HG02938 (cell line): ENCODE measurements around the gene FAU.
A peak's percentile ranks its signal among the peaks of the same experiment; 100 is the strongest.
"Not testable (repeated sequence)": the region's sequence is repeated elsewhere in the genome, so short reads cannot be mapped to it uniquely, and the experiment has no call there.

Experiments used
- ATAC-seq: cut with Tn5 transposase; IDR thresholded peaks from one replicate; pipeline ENCODE4 v1.9.1; 2021; ENCODE audit warnings: mild to moderate bottlenecking, moderate library complexity; ENCODE audit not compliant: unreplicated experiment

Gene FAU

DNA sequence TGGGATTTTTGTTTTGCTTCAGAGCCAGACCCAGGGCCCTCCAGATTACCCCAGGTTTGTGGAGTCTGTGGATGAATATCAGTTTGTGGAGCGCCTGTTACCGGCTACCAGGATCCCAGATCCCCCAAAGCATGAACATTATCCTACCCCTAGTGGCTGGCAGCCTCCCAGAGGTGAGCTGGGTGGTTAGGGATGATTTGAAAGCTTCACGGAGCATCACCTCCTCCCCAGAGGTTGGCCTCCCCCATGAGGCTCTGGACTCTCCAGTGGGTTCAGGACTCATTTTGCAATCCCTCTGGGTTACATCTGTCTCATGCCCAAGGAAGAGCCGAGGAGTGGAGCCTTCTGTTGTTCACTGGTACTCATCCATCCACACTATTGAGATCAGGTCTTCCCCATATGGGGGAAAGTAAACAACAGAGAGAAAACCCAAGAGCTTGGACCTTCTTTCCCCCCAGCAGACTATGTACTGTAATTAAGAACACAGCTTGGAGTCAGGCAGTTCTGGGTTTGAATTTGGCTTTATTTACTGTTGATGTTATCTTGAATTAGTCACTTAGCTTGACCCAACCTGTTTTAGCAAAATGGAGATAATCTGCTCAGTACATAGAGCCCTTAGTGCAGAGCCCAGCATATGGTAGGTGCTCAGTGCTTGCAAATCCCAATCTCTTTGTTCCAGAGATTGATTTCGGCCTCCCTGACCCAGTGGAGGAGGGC lies 2.7 kb upstream of the FAU start:
- no peak for ATAC-seq

DNA sequence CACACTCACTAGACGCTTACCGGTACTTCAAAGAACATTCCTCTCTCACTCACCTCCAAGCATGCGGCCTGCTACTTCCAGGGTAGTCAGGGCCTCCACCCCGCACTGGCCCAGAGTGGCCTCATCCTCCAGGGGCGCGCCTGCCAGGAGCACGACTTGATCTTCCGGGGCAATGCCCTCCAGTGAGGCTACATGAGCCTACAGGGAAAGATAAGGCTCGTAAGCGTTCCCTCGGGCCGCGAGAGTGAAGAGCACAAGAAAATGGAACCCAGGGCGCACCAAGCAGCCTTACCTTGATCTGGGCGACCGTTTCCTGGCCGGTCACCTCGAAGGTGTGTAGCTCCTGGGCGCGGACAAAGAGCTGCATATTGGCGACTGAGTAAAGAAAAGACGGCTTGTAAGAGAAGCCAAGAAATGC lies 478 bp downstream of the FAU start:
- no peak for ATAC-seq

DNA sequence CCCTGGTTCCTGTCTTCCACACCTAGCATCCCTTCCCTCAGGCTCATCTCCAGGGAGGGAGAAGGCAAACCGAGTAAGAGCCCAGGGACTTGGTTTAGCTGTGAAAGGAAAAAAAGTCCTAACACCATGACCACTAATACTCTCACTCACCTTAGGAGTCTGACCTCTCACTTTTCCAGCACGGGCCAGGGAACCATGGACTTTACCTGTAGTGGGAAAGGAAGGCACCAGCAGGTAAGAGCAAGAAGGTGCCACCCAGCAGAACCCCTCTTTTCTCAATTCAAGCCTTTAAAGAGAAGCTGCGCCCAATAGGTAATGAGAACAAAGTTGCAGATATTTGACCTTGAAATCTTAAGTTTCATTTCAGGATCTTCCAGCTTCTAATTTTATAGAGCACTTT lies 1.1 kb downstream of the FAU start:
- ATAC-seq, result no peak

DNA sequence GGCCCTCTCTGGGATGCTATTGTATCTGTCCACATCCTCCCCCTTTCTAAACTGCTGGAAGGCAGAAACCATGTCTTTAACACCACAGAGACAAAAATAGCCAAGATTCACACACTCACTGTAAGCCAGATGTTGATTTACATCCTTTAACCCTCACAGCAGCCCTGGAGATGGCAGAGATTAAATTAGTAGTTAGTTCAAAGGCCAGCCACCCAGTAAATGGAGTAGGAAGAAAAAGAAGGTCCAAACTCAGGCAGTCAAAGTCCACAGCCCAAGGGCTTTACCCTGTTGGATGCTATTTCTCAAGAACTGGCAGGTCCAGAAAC lies 2.3 kb downstream of the FAU start:
- no peak for ATAC-seq

DNA sequence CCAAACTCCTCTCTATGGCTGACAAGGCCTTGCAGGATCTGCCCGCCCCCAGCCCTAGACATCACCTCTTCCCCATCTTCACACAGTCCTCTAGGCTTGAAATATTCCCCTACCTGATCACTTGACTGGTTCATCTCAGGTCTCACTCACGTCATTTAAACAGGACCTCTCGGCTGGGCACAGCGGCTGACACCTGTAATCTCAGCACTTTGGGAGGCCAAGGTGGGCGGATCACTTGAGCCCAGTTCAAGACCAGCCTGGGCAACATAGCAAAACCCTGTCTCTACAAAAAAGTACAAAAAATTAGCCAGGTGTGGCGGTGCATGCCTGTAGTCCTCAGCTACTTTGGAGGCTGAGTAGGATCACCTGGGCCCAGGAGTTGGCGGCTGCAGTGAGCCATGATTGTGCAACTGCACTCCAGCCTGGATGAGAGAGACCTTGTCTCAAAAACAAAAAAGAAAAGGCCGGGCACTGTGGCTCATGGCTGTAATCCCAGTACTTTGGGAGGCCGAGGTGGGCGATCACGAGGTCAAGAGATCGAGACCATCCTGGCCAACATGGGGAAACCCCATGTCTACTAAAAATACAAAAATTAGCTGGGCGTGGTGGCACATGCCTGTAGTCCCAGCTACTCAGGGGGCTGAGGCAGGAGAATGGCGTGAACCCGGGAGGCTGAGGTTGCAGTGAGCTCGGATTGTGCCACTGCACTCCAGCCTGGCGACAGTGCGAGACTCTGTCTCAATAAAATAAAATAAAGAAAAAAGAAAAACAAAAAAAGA lies 2.9 kb downstream of the FAU start:
- not testable (repeated sequence) for ATAC-seq

DNA sequence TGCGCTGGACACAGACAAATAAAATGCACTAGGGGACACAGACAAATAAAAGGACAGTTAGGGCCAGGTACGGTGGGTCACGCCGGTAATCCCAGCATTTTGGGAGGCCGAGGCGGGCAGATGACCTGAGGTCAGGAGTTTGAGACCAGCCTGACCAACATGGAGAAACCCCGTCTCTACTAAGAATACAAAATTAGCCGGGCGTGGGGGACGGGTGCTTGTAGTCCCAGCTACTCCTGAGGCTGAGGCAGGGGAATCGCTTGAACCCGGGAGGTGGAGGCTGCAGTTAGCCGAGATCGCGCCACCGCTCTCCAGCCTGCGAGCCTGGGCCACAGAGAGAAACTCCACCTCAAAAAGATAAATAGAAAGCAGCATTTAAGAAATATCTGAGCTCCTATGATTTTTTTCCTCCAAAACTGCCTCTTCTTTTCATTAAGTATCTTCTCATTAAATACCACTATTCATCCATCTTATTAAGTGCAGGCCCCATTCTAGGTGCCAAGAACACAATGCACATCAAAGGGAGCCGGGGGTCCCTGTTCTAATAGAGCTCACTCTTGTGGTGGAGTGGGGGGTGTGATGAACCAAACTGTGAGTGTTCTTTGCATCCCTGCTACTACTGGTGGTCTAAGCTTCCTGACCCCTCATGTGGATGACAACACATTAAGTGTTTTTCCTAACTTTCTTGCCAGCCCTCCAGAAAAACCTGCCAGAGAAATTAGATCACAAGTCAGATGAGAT lies 3.7 kb downstream of the FAU start:
- ATAC-seq, result no peak

DNA sequence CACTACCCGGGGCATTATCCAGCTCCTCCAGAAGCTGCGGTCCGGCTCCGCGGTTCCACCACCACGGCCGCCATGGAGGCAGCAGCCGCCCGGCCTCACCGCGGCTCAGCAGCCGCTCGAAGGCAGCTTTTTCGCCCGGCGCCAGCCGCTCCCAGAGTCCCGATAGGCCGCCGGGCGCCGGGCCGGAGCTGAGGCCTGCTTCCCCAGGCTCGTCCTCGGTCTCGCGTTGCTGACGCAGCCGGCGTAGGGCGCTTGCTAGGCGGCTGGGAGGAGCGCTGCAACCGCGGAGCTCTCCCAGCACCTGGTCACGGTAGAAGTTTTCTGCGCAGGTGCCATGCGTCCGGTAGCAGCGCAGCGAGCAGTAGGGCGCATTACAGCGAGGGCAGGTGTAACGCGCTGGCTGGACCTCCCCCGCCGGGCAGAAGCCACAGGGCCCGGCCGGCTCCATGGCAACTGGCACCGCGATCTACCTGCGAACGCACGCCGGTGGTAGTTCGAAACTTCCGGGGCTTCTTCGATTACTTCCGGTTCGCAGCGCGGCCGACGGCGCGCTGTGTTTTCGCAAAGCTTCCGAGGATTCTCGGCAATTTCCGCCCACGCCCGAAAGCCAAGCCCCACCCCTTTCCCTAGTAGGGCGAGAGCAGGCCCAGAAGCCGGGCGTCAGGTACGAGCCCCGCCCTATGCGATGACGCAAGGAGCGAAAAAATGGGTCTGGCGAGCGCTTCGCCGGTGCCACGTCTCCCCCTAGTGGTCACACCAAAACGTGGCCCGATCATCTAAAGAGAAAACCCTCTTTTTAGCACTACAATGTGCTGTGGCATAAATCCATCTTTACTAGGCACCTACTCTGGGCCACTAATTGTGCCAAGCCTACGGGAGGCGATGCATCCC lies 4.5 kb downstream of the FAU start, which contains the start of gene ZNHIT2:
Gene ZNHIT2 (minus strand): TSS at position 496 of the 891 bp plus-strand sequence. CDS start 48 bp downstream, at position 448.
- ATAC-seq, result peak; percentile 53

DNA sequence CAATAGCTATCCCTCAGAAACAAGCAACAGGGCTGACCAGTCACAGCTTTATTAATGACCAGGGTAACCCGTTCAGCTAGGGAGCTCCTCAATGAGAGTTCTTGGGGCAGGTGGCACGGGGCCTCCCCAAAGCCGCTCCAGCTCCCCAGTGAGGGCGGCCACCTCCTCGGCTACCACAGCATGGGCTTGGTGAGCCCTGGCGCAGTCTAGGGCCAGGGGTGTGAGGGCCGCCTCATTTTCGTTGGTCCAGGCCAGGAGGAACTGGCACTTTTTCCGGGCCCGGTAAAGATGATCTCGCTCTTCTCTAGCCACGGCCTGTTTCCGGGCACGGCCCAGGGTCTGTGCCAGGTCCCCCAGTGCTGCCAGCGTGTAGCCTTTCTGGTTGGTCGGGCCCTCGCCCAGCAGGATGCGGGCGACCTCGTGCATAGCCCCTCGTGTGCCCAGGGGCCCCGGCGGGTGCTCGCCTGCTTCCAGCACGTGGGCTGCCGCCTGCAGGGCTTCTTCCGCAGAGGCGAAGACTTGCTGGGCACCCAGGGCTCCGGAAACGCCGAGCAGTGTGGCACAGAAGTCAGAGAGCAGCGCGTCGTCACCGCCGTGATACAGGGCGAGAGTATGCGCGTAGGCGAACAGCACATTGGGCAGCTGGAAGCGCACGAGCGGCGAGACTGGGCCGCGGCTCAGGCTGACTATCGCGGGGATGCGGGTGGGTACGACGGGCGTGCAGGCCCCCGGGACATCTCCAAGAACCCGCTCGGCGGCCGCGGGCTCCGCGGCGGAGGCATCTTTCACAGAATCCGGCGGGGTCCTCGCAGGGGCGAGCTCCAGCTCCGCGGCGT lies 5.3 kb downstream of the FAU start:
- ATAC-seq, result no peak

DNA sequence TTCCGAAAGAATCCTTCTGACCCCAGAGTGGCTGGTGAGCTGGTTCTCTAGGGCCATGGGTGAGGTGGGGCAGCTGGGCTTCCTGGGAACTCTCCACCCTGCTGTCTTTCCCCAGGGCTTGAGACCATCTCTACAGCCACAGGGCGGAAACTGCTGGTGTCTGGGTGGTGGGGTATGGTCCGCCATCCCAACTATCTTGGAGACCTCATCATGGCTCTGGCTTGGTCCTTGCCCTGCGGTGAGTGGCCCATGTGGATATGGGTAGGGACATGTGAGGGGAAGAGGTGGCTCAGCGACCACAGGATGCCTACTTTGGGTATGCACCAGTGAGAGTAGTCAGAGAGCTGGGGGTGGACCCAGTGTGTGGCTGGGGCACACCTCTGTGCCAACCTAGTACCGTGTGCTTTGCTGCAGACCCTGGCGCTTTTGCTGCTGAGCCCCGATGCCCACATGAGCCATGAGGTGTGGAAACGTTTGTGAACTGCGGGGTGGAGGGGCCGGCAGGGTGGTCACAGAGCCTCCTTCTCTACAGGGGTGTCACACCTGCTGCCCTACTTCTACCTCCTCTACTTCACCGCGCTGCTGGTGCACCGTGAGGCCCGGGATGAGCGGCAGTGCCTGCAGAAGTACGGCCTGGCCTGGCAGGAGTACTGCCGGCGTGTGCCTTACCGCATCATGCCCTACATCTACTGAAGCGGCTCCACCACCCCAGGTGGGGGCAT lies 6.4 kb downstream of the FAU start:
- no peak for ATAC-seq

DNA sequence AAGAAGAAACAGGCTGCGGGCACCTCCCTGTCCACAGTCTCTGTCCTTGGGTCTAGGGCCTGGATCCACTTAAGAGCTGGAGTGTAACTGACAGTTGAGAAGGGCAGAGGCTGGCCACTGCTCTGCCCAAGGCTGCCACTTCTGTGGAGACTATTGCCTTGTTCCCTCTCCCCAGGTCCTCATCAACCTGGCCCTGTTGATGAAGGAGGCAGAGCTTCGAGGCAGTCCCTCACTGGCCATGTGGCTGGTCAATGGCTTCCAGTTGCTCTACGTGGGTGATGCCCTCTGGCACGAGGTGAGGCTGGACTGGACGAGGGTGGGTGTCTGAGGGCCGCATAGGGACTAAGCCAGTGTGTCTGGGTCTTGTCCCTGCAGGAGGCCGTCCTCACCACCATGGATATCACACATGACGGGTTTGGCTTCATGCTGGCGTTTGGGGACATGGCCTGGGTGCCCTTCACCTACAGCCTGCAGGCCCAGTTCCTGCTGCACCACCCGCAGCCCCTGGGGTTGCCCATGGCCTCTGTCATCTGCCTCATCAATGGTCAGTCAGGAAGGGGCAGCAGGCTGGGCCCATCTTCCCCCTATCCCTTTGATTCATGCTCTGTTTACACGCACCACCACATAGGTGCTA lies 7.3 kb downstream of the FAU start:
- ATAC-seq, result no peak

DNA sequence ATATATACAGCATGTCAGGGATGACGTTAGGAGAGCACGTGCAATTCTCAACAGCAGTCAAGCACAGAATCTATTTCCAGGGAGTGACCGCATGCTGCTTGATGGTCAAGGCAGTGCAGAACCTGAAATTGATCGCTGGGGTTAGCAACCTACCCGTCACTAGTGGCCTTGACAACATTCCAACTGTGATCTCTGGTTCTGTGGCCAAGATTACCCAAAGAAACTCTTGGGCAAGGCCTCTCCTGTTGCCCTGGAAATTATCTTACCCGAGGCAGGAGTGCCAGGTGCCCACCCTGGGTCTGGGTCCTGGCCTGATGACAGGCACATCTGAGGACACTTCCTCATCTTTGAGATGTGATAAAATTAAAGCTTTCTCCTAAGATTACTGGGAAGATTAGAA lies 8.1 kb downstream of the FAU start:
- ATAC-seq, result no peak

DNA sequence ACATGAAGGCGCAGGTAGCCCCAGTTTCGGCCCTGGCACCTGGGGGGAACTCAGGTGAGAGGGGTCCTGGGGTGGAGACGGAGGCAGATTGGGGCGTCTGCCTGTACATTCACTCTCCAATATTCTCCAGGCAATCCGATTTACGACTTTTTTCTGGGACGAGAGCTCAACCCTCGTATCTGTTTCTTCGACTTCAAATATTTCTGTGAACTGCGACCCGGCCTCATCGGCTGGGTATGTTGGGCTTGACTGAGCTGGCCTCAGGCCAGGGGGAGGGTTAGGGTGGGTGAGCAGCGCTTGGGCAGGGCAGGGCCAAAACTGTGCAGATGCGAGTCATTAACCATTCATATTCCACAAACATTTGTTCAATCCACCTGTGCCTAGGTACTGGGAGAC lies 8.6 kb downstream of the FAU start:
- ATAC-seq, result no peak

DNA sequence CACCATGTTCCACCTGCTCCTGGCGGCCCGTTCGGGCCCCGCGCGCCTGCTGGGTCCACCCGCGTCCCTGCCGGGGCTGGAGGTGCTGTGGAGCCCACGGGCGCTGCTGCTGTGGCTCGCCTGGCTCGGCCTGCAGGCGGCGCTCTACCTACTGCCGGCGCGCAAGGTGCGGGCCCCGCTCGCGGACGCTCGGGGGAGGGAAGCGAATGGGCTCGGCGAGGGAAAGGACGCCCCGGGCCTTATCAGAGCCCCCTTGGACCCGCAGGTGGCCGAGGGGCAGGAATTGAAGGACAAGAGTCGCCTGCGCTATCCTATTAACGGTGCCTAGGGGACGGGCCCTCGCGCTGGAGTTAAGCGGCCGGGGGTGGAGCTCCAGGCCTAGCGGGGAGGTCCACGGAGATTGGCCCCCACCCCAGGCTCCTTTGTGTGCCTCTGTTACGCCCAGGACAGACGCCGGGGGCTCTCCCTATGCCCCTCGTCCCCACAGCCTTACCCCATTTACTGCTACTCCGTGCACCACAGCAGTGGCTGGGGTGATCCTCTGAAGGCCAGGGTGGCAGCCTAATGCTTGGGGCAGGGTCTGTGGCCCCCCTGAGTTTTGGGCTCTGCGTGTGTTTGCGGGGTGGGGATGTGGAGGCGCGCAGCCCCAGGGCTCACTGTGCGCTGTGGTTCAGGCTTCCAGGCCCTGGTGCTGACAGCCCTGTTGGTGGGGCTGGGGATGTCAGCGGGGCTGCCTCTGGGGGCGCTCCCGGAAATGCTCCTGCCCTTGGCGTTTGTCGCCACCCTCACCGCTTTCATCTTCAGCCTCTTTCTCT lies 9.2 kb downstream of the FAU start:
- ATAC-seq, result no peak

DNA sequence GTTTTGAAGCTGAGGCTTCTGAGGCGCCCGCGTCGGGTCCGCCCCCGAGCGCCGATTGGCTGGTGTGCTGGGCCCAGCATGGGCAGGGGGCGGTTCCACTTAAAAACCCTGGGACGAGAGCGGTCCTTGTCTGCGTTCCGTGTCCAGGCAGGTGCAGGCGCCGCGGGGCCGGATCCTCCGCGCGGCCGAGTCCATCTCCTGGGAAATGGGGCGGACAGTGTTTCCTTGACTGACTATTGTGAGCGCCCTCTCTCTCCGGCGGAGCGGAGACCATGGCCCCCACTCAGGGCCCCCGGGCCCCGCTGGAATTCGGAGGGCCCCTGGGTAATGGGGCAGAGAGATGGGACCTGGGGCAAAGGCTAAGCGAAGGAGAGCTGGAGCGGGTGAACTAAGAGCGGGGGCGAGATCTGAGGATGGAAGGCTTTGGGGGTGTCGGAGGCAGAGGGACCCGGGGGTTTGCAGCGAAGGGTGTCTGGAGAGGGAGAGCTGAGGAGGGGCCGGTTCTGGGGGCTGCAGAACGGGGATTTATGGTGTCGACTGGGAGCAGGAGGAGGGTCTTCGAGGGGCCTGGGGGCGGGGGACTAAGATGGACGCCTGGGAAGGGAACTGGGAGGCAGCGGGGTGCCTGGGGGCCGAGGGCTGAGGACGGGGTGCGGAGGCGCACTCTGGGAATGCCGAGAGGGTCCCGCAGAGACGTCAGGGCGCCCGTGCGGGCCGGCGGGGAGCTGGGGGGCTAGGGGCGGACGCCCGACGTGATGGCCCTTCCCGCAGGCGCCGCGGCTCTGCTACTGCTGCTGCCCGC lies 10.0 kb downstream of the FAU start, which contains the start of gene TM7SF2:
Gene TM7SF2 (plus strand): TSS at position 129 of the 802 bp plus-strand sequence. CDS start 144 bp downstream, at position 273.
- no peak for ATAC-seq

DNA sequence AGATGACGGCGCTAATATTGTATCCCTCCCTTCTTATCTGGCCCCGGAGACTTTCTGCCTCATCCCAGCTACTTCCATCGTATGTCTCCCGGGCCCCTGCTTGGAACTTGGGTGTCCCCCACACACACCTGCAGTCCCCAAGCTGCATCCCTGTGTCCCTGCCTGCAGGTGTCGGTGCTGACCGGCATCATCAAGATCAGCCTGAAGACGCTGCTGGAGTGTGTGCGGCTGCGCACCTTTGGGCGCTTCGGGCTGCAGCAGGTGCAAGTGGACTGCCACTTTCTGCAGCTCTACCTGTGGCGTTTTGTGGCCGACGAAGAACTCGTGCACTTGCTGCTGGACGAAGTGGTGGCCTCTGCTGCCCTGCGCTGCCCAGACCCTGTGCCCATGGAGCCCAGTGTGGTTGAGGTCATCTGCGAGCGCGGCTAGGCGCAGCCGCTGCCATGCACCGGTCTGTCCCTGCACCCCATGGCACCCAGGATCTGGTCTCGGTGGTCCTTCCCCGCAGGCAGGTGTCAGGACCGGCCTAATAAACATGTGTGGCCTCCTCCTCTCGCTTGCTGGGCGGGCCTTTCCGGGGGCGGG lies 10.7 kb downstream of the FAU start:
- ATAC-seq, result no peak

DNA sequence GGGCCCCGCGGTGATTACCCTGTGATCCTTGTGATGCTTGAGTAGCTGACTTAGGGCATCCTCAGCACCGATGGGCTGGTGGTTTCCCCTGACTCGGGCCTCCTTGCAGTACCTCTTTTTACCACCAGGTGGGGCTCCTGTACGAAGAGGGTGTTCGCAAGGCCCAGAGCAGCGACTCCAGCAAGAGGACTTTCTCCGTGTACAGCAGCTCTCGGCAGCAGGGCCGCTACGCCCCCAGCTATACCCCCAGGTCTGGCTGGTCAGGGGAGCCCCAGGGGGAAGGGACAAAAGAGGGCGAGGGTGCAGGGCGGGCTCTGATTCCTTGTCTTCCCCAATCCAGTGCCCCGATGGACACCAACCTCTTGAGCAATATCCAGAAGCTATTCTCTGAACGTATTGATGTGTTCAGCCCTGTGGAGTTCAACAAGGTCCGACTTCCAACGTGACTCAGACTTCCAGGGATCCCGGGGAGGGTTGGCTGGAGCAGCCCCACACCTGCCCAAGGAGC lies 11.5 kb downstream of the FAU start:
- ATAC-seq, result no peak
